Cardiac septum (tissue), 1 donor: ENCODE measurements around the gene PCARE. TPM values are rescaled to one million over a fixed set of nuclear protein-coding genes. Genes with fewer than 3 reads are reported as not detected.
"Not testable (repeated sequence)": the region's sequence is repeated elsewhere in the genome, so short reads cannot be mapped to it uniquely, and the experiment has no call there.

Experiments used
- DNase-seq: peaks from one replicate; pipeline ENCODE4 v3.0.0-alpha.2; 2020; ENCODE audit warnings: low spot score
- intact Hi-C: fragments of 100-400 bp; cut with DNase I; formaldehyde crosslinking; loops from one replicate; pipeline ENCODE4 v1.14.0; 2022
- long read RNA-seq: library from polyadenylated mRNA; unstranded; transcript quantifications from one replicate; pipeline ENCODE4 v2.0.0, GENCODE V29; 2021
- total RNA-seq: library from RNA; stranded (reverse); fragmentation: NEBNext Ultra II Directional; extraction: Animal tissue kit (Norgen Biotek cat#: 25700); gene quantifications from one replicate; pipeline ENCODE4 v1.2.1, GENCODE V29; 2021
- donor health status: DM: no; HTN: no; CAD: no.

Gene PCARE
- total RNA-seq, result 0.11 TPM
- long read RNA-seq, result 0 reads

GRCh38 chr2:29074411-29074810 lies at the start of gene PCARE:
Gene PCARE (minus strand): TSS chr2:29074523. CDS start chr2:29074261, 262 bp downstream.
- intact Hi-C loops, result no loop called here
- no peak for DNase-seq

GRCh38 chr2:29123617-29124349 lies 49.5 kb upstream of the PCARE start:
- intact Hi-C loops, result no loop called here
- no peak for DNase-seq

- intact Hi-C loops, result no loop called here
These were observed 46.5 kb upstream of the PCARE start for GRCh38 chr2:29120846-29121245.

GRCh38 chr2:29119211-29119610 lies 44.9 kb upstream of the PCARE start:
- DNase-seq, result no peak
- intact Hi-C loops, result loop anchor here (5.0 kb wide), 1 partner anchor 107 kb away; no protein-coding TSS in a partner anchor

More at GRCh38 chr2:29120846-29121245, 46.5 kb upstream of the PCARE start:
- no peak for DNase-seq

GRCh38 chr2:29117636-29118303 lies 43.4 kb upstream of the PCARE start:
- intact Hi-C loops, result loop anchor here (5.0 kb wide), 1 partner anchor 105 kb away; no protein-coding TSS in a partner anchor
- no peak for DNase-seq

DNA sequence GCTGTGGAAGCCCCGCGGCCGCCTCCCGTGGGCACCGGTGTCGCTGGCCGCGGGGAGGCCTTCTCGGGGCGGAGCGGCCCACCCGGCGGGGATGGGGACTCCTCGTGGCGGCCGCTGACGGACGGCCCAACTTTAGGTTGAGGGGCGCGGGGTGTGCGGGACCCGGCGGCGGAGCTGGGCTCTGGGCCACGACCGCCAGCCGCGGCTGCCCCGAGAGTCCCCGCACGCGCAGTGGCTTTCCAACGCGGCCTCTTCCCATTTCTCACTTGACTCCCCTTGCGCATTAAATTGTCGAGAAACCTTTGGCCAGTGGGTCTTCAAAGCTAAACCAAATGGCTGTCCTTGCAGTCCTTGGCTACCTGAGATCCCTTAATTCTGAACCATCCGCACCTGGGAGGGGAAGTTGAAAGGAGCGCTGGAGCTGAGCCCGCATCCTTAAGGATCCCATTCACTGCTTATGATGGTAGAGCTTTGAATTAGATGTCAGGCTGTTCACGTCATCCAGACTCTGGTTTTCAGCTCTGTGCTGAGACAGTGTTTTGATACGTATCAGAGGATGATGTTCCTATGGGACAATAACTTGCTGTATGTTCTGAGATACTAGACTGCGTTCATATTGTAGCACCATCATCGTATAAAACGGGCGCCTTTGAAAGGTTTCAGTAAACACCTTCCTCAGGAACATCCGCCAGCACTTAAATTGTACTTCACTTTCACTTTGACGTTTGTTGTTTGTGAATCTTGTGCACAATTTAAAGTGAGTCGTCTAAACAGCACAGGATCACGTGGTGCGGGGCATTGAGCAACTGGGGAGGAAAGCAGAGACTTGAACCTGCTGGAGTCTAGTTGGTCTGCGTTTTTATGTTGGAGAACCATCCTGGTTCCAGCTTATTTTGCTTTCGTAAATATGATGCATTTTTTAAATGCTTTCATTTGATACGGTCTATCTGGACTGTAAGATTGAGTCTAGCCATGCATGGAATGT lies 41.8 kb upstream of the PCARE start:
- intact Hi-C loops, result loop anchor here (5.0 kb wide), 1 partner anchor 104 kb away; no protein-coding TSS in a partner anchor
- no peak for DNase-seq

DNA sequence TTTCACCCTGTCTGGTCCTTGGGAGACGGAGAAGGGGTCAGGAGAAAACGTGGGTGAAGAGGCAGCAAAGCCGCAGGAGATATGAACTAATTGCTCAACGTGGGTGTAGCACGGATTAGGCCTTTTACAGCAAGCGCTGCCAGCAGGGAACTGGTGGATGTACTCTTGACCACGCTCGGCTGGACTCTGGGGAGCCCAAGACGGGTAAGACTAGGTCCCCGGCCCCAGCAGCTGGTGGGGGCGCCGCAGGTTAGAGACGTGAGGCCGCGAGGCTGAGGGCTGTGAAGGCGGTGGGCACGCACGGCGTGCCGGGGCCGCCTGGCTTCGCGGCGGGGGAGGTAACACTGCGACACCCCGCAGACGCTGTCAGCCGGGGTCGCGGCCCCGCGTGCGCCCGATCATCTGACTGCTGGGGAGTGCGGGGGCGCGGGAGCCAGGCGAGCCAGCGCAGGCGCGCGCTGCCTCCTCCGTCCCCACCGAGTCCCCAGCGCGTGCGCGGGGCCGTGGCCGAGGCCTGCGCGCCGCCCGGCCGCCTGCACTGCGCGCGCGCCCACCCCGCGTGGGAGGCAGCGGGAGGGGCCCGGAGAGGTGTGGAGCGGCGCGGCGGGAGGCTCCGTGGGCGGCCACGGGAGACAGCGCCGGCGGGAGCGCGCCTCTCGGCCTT lies 40.8 kb upstream of the PCARE start, which contains the start of gene CLIP4:
Gene CLIP4 (plus strand): TSS at position 470 of the 664 bp plus-strand sequence. CDS start 5,974 bp downstream, outside the sequence.
- intact Hi-C loops, result loop anchor here (5.0 kb wide), 1 partner anchor 103 kb away; no protein-coding TSS in a partner anchor

DNA sequence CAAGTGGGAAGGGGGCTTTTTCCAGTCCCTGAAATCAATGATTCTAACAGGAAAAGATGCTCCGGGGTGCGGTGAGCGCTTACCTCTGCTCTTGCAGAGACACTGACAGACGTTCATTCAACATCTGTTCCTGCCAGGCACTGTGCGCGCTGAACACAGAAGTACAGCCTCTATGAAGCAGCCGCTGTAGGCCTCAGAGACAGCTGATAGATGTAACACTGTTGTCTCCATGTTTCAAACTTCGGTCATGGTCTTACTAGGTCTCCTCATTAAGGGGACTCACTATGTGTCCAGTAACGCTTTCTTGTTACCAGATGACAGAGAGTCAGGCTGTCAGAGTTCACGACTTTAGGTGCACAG lies 40.2 kb upstream of the PCARE start:
- intact Hi-C loops, result no loop called here
- no peak for DNase-seq

More for the DNA sequence above, 40.8 kb upstream of the PCARE start, which contains the start of gene CLIP4:
- no peak for DNase-seq

DNA sequence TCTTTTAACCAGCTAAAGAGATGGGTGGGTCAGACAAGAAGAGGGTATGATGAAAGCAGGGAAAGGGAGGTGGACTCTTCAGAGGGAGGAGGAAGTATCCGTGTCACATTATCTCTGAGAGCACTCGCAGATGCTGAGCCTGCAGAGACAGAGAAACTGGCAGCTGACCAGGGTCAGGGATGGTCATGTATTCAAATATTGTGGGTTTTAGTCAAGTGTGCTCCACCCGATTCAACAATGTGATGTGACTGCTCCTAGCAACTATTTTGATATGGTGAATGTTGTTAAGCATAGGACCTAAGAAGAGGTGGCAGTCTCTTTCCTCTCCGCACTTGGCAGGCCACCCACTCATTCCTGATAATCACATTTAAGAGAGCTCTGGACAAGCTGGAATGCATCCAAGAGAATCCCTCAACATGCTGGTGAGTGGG lies 39.6 kb upstream of the PCARE start:
- no peak for DNase-seq
- intact Hi-C loops, result no loop called here

- no peak for DNase-seq
- intact Hi-C loops, result no loop called here
These were observed 38.8 kb upstream of the PCARE start for GRCh38 chr2:29113027-29113686.

- DNase-seq, result no peak
- intact Hi-C loops, result no loop called here
These were observed 38.1 kb upstream of the PCARE start for GRCh38 chr2:29112379-29112778.

GRCh38 chr2:29110916-29111535 lies 36.7 kb upstream of the PCARE start:
- no peak for DNase-seq
- intact Hi-C loops, result no loop called here

DNA sequence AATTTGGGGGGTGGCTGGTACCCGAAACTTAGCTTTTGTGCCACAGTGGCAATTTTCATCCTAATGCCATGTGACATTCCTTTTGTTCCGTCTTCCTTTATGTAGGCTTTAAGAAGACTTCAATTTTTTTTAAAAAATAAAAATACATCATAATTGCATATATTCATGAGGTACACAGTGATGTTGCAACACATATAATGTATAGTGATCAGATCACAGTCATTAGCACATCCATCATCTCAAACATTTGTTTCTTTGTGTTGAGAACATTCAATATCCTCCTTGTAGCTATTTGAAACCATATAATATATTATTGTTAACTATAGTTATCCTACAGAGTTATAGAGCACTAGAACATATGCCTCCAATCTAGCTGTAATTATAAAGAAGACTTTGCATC lies 34.9 kb upstream of the PCARE start:
- intact Hi-C loops, result no loop called here
- DNase-seq, result no peak

GRCh38 chr2:29108225-29108624 lies 33.9 kb upstream of the PCARE start:
- intact Hi-C loops, result no loop called here
- DNase-seq, result no peak

DNA sequence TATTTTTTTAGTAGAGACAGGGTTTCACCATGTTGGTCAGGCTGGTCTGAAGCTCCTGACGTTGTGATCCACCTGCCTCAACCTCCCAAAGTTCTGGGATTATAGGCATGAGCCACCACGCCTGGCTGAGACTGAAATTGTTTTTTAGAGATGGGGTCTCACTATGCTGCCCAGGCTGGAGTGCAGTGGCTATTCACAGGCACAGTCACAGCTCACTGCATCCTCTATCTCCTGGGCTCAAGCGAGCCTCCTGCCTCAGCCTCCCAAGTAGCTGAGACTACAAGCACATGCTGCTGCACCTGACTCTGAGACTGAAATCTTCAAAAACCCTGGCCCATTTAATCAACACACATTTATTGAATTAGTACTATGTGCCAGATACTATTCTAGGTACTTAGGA lies 33.2 kb upstream of the PCARE start:
- intact Hi-C loops, DNase-seq: not testable (repeated sequence)

- intact Hi-C loops, result no loop called here
These were observed 32.7 kb upstream of the PCARE start for GRCh38 chr2:29106980-29107388.

DNA sequence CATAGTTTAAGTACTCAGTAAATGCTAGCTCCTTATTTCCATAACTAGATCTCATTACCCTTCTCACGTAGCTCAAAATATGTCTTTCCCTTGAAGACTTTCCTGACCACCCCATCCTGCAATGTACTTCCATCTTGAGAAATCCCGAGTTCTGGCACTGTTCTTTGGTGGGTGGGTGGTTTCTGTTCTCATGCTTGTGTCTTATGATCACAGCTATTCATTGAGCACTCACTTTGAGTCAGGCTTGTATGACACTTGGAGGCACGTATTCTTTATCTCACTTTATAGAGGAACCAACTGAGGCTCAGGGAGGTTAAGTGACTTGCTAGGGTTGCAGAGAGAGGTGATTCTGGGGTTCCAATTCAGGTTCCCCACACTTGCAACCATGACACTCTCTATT lies 31.9 kb upstream of the PCARE start:
- intact Hi-C loops, result no loop called here

More at GRCh38 chr2:29106980-29107388, 32.7 kb upstream of the PCARE start:
- DNase-seq, result no peak

DNA sequence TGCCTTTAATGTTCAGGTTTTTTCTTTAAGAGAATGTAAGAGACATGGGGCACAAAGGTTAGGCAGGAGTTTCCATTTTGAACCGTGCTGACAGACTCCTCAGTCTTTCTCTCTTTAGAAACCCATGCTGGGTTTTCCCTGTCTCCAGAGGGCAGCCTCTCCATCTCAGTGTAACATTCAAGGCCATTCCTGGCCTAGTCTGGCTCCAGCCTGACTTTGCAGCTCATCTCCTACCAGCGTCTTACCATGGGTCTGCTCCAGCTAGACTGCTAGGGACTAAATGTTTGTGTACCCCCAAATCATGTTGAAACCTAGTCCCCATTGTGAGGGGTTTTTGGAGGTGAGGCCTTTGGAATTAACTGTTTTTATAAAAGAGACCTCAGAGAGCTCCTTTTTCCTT lies 31.1 kb upstream of the PCARE start:
- DNase-seq, result no peak
- intact Hi-C loops, result no loop called here

More for the DNA sequence above, 31.9 kb upstream of the PCARE start:
- no peak for DNase-seq
